IMR-90 (cell line): ENCODE results near the gene IL2RA.

Source experiments
- CTCF ChIP-seq: conservative IDR thresholded peaks from 2 replicates; pipeline ENCODE4 v1.5.1; 2012; ENCODE audit warnings: mild to moderate bottlenecking, low read depth, low read length, improper control_type of control experiment
- MAFK ChIP-seq: IDR thresholded peaks from 2 replicates; pipeline ENCODE4 v1.6.1; 2012; ENCODE audit warnings: low read depth, low read length, improper control_type of control experiment
- MXI1 ChIP-seq: IDR thresholded peaks from 2 replicates; pipeline ENCODE4 v1.6.1; 2012; ENCODE audit warnings: low read depth, mild to moderate bottlenecking, low read length, moderate library complexity, borderline replicate concordance
- POLR2A ChIP-seq: IDR thresholded peaks from 2 replicates; pipeline ENCODE4 v1.6.1; 2012; ENCODE audit warnings: mild to moderate bottlenecking, low read depth, low read length
- RFX5 ChIP-seq: IDR thresholded peaks from 2 replicates; pipeline ENCODE4 v1.8.0; 2012; ENCODE audit warnings: low read depth, mild to moderate bottlenecking, low read length, moderate library complexity
- SMC3 ChIP-seq: fragments of 150-350 bp; IDR thresholded peaks from 2 replicates; pipeline ENCODE4 v1.6.1; 2016; ENCODE audit warnings: low read depth, mild to moderate bottlenecking, antibody characterized with exemption, low read length, moderate library complexity
- TF ChIP-seq, protein P1 (sequence below): fragments of 150-350 bp; IDR thresholded peaks from 2 replicates; pipeline ENCODE4 v1.6.1; 2016; ENCODE audit warnings: low read depth, mild to moderate bottlenecking, low read length, moderate library complexity, borderline replicate concordance

DNA sequence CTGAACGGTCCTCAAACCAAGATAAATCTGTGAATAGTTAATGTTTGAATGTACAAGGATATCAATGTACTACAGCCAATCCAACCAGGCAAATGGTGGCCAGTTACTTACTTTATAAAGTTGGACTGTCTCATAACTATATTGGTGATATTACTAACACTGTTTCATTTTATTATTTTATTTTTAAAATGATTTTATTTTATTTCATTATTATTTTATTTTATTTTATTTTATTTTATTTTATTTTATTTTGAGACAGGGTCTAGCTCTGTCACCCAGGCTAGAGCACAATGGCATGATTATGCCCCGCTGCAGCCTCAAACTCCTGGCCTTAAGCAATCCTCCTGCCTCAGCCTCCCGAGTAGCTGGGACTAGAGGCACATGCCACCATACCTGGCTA is 91.6 kb downstream of the IL2RA start:
- TF ChIP-seq, protein P1, sequence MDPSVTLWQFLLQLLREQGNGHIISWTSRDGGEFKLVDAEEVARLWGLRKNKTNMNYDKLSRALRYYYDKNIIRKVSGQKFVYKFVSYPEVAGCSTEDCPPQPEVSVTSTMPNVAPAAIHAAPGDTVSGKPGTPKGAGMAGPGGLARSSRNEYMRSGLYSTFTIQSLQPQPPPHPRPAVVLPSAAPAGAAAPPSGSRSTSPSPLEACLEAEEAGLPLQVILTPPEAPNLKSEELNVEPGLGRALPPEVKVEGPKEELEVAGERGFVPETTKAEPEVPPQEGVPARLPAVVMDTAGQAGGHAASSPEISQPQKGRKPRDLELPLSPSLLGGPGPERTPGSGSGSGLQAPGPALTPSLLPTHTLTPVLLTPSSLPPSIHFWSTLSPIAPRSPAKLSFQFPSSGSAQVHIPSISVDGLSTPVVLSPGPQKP = no peak
- TF ChIP-seq CTCF (no peak), MXI1 (no peak), RFX5 (no peak), MAFK (no peak), SMC3 (no peak), POLR2A (no peak)
